IPS-20b (cell line): ENCODE results near the gene GABRG3.
A peak's percentile ranks its signal among the peaks of the same experiment; 100 is the strongest.

ENCODE experiments used
- H3K27ac ChIP-seq: one replicate; pipeline ENCODE4 v1.5.1; 2013; ENCODE audit warnings: low read length
- H3K27me3 ChIP-seq: 2 replicates; pipeline ENCODE4 v1.6.1; 2013; ENCODE audit warnings: mild to moderate bottlenecking, low read length, inconsistent platforms; ENCODE audit not compliant: insufficient read depth
- H3K36me3 ChIP-seq: 2 replicates; pipeline ENCODE4 v1.6.1; 2013; ENCODE audit warnings: low read depth, mild to moderate bottlenecking, inconsistent platforms, low read length, moderate library complexity; ENCODE audit not compliant: insufficient read depth
- H3K4me1 ChIP-seq: 2 replicates; pipeline ENCODE4 v1.6.1; 2013; ENCODE audit warnings: mild to moderate bottlenecking, control low read depth, inconsistent platforms, low read length, moderate library complexity; ENCODE audit not compliant: insufficient read depth
- H3K4me3 ChIP-seq: 2 replicates; pipeline ENCODE4 v1.5.1; 2013; ENCODE audit warnings: mild to moderate bottlenecking, low read length, inconsistent platforms
- H3K9ac ChIP-seq: 2 replicates; pipeline ENCODE4 v1.6.1; 2013; ENCODE audit warnings: low read depth, mild to moderate bottlenecking, inconsistent platforms, low read length, moderate library complexity
- H3K9me3 ChIP-seq: 2 replicates; pipeline ENCODE4 v1.6.1; 2013; ENCODE audit warnings: mild to moderate bottlenecking, low read depth, low read length, inconsistent platforms; ENCODE audit not compliant: insufficient read depth

Gene GABRG3

DNA sequence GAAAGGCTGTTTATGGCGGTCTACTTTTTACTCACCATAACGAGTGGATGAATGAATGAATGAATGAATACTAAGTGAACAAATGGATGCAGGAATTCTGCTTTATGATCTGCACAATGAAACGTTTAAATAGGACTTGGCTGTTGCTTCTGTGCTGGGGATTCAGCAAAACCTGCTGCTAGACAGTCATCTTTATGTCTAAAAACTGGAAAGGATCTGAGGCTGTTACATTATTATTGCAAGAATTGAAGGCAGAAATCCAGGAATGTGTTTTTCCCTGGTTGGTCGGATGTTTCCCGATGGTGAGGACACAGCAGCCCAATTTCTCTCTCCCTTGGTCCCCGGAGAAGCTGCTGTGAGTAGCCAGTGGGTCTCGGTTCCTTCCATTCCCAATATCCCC lies 94.2 kb downstream of the GABRG3 start:
- Histone ChIP-seq H3K27me3 (no peaks in the 10 kb centered on the region), H3K9me3 (peaks cover 5% of the 10 kb centered on the region; the same call in 1 of the 2 replicates)

DNA sequence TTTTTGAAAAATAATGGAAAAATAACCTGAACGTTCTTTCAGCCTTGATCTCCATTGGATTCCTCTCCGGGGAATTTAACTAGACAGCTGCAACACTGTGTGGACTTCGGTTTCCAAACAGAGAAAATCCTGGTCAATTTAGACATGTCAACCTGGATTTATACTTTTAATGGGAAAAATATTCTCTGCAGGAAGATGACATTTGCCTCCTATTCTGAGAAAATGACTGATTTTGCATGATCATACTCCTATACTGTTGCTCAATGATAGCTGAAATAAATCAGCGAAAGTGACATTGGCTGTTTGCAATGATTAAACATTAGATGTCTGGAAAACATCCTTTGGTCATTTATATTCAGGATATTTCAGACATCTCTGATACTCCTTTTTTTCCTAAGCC lies 94.8 kb downstream of the GABRG3 start:
- H3K4me1 ChIP-seq = peaks cover 9% of the 10 kb centered on the region; the same call in 1 of the 2 replicates
- H3K27ac ChIP-seq = no peak overlapping the region
- peaks cover 5% of the 10 kb centered on the region; the same call in 1 of the 2 replicates for H3K9me3 ChIP-seq
- H3K9ac ChIP-seq = no peak overlapping the region
- H3K27me3 ChIP-seq = no peaks in the 10 kb centered on the region
- no peaks in the 10 kb centered on the region for H3K36me3 ChIP-seq
- H3K4me3 ChIP-seq = no peak overlapping the region

More for the DNA sequence above, 94.2 kb downstream of the GABRG3 start:
- Histone ChIP-seq H3K4me1 (peaks cover 5% of the 10 kb centered on the region; the same call in 1 of the 2 replicates), H3K27ac (no peak overlapping the region), H3K36me3 (no peaks in the 10 kb centered on the region), H3K4me3 (no peak overlapping the region), H3K9ac (no peak overlapping the region)

GRCh38 chr15:27066446-27066845 lies 95.5 kb downstream of the GABRG3 start:
- Histone ChIP-seq H3K9ac (no peak overlapping the region), H3K36me3 (no peaks in the 10 kb centered on the region), H3K27me3 (no peaks in the 10 kb centered on the region), H3K9me3 (peaks cover 5% of the 10 kb centered on the region; the same call in 1 of the 2 replicates), H3K27ac (no peak overlapping the region), H3K4me1 (peaks cover 16% of the 10 kb centered on the region; the same call in 1 of the 2 replicates), H3K4me3 (no peak overlapping the region)

- no peak overlapping the region for H3K4me3 ChIP-seq
- H3K27ac ChIP-seq = no peak overlapping the region
These were observed 96.2 kb downstream of the GABRG3 start for GRCh38 chr15:27067175-27067574.

DNA sequence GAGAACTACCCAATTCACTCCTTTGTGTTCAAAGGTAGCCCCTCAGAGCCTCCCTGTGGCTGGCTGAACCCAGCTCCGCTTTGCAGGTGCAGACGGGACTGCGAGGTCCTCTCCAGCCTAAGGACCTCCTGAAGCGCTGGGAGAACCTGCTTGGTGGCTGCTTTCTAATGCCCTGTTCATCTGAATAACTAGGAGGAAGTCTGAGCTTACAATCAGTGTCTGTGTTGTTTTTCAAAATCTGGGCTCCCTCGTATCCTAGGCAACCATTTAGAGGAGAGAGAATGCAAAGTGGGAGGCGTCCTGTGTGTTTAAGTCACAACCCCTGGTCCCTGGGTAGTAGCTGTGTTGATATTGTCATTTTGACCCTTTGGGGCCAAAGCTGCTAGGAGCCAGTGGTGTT lies 99.9 kb downstream of the GABRG3 start:
- Histone ChIP-seq H3K27ac (no peak overlapping the region), H3K36me3 (no peaks in the 10 kb centered on the region), H3K9ac (no peak overlapping the region), H3K4me1 (peaks cover 16% of the 10 kb centered on the region; the same call in 1 of the 2 replicates), H3K9me3 (peaks cover 5% of the 10 kb centered on the region; the same call in 1 of the 2 replicates), H3K27me3 (no peaks in the 10 kb centered on the region), H3K4me3 (peak overlapping the region; percentile 29; the same call in 1 of the 2 replicates)

More at GRCh38 chr15:27067175-27067574, 96.2 kb downstream of the GABRG3 start:
- no peaks in the 10 kb centered on the region for H3K36me3 ChIP-seq
- H3K9ac ChIP-seq = no peak overlapping the region
- peaks cover 16% of the 10 kb centered on the region; the same call in 1 of the 2 replicates for H3K4me1 ChIP-seq
- peaks cover 5% of the 10 kb centered on the region; the same call in 1 of the 2 replicates for H3K9me3 ChIP-seq
- no peaks in the 10 kb centered on the region for H3K27me3 ChIP-seq

DNA sequence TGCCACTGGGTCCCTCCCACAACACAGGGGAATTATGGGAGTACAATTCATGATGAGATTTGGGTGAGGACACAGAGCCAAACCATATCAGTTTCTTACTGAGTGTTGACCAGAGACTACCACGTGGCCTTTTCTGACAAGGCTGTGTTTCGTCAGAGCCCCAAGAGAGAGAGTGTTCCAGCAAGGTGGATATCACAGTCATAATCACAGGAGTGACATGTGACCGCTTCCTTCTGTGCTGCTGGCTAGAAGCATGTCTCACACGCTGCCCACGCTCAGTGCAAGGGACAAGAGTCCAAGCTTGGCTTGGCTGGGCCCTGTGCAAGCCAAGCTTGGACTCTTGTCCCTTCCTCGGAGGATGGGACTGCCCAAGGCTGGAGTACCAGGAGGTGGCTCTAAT lies 103.2 kb downstream of the GABRG3 start:
- no peak overlapping the region for H3K9ac ChIP-seq
- H3K27ac ChIP-seq = no peak overlapping the region
- H3K27me3 ChIP-seq = no peaks in the 10 kb centered on the region
- no peaks in the 10 kb centered on the region for H3K36me3 ChIP-seq
- peaks cover 21% of the 10 kb centered on the region; the same call in 1 of the 2 replicates for H3K4me1 ChIP-seq
- no peak overlapping the region for H3K4me3 ChIP-seq
- H3K9me3 ChIP-seq = no peaks in the 10 kb centered on the region

GRCh38 chr15:27077790-27078189 lies 106.8 kb downstream of the GABRG3 start:
- Histone ChIP-seq H3K4me1 (peaks cover 5% of the 10 kb centered on the region; the same call in 1 of the 2 replicates), H3K9me3 (no peaks in the 10 kb centered on the region), H3K36me3 (no peaks in the 10 kb centered on the region), H3K4me3 (no peak overlapping the region), H3K27ac (no peak overlapping the region), H3K27me3 (no peaks in the 10 kb centered on the region), H3K9ac (no peak overlapping the region)

DNA sequence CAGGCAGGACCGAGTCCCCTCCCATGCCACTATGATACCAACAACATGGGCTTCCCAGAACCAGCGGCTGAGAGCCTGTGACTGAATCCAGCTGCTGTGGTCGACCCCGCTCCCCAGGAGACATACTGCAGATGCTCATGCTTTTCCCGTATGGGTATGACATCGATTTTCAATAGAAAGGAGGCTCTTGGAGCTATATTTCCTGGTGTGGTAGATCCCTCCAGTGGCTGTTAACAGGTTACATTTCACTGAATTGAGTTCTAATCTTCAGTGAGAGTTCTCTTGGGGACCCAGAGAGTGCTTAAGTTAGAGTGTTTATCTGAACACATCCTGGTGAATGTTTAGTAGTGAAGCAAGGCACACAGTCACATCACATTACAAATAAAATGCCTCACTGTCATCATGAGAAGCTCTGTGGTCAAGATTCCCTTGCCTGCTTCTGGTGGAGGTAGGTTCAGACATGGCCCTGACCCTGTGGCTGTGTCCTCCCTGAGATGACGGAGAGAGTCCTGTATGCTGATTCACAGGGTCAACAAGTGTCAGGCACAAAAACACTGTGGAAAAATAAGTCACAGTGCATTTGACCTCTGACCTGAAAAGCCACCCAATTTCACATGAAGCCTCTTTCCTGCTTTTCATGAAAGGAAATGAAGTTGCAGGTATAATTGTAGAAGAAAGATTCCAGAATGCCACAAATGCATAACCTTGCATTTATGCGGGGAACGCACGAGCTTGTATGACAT lies 110.9 kb downstream of the GABRG3 start:
- Histone ChIP-seq H3K27ac (no peak overlapping the region), H3K9ac (no peak overlapping the region), H3K4me3 (no peak overlapping the region), H3K27me3 (no peaks in the 10 kb centered on the region), H3K4me1 (peaks cover 13% of the 10 kb centered on the region; the same call in 1 of the 2 replicates), H3K36me3 (no peaks in the 10 kb centered on the region), H3K9me3 (no peaks in the 10 kb centered on the region)

DNA sequence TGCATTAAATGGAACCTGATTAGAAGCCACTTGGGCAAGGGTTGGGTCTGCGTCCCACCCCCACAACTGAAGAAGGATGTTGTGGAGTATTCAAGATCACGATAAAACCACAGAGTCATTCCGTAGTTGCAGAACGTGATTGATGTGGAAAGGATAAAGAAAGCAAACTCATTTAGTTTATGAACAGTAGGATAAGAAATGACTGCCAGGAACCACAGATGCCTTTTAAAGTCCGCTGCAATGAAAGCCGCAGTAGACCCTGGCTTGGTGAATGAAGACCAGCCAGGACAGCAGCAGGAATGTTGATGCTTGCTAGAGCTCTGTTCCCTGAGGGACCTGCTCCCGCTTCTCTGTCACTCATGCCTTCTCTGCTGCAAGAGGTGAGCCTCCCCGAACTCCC lies 111.5 kb downstream of the GABRG3 start:
- peaks cover 9% of the 10 kb centered on the region; the same call in 1 of the 2 replicates for H3K4me1 ChIP-seq
- no peaks in the 10 kb centered on the region for H3K27me3 ChIP-seq
- H3K27ac ChIP-seq = no peak overlapping the region
- no peak overlapping the region for H3K4me3 ChIP-seq
- no peaks in the 10 kb centered on the region for H3K36me3 ChIP-seq
- H3K9me3 ChIP-seq = no peaks in the 10 kb centered on the region
- no peak overlapping the region for H3K9ac ChIP-seq

DNA sequence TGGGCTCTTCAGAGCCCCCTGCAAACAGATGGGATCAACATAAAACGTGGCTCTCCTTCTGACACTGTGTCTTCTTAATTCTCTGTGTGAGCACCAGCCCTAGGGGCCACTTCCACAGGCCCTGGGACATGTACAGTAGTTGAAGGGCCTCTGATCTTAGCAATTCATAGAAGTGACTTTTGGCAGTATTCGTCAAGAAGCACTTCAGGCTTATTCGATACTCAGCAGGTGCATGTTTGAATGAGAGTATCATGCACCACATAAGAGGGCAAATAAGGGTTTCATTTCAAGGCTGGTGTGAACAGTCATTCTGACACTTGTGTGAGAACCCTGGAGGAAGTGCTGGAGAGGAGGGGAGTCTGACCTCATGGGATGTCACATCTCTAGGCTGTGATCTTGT lies 113.9 kb downstream of the GABRG3 start:
- Histone ChIP-seq H3K4me1 (peaks cover 8% of the 10 kb centered on the region; the same call in 1 of the 2 replicates), H3K36me3 (no peaks in the 10 kb centered on the region), H3K27me3 (no peaks in the 10 kb centered on the region), H3K4me3 (no peak overlapping the region), H3K27ac (no peak overlapping the region), H3K9me3 (0 out of 2 replicates have a peak, but pooled peaks cover 3% of the 10 kb centered on the region), H3K9ac (no peak overlapping the region)

DNA sequence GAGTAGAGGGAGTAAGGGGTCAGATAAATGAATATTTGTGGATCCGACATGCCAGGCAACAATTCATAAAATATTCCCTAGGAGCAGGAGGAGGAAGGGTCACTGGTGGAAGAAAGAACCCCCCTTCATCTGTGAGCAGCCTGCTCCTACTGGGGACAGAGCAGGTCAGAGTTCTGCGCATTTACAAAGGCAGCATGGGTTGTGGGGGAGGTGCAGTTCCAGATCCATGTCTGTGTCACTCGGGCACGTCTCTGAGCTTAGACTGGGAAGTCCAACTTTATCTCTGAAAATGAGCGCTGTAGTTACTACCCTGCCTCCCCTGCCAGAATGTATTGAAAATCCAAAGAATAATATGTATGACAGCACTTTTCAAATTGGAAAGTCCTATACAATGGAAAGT lies 115.2 kb downstream of the GABRG3 start:
- Histone ChIP-seq H3K4me3 (no peak overlapping the region), H3K9me3 (0 out of 2 replicates have a peak, but pooled peaks cover 4% of the 10 kb centered on the region), H3K9ac (no peak overlapping the region), H3K27ac (no peak overlapping the region), H3K36me3 (no peaks in the 10 kb centered on the region), H3K4me1 (peaks cover 8% of the 10 kb centered on the region; the same call in 1 of the 2 replicates), H3K27me3 (no peaks in the 10 kb centered on the region)

DNA sequence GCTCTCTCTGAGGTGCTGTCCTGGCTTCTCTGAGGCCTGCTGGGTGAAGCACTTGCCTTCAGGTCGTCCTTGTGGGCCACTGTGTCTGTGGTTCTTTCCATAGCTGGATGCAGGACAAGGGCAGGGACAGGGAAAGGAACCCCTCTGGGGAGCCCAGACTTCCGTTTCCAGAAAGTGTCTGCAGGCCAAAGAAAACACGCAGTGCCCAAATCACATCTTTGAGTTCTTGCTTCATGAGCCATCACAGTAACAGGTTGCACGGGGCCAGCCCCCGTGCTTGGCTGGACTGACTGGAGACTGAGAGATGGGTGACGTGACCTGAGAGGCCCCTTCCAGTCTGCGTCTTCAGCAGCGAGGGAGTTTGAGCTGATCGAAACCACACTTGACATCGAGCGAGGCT lies 115.8 kb downstream of the GABRG3 start:
- no peak overlapping the region for H3K4me3 ChIP-seq
- no peak overlapping the region for H3K9ac ChIP-seq
- no peak overlapping the region for H3K27ac ChIP-seq
- H3K27me3 ChIP-seq = no peaks in the 10 kb centered on the region
- H3K36me3 ChIP-seq = no peaks in the 10 kb centered on the region
- H3K4me1 ChIP-seq = peaks cover 8% of the 10 kb centered on the region; the same call in 1 of the 2 replicates
- 0 out of 2 replicates have a peak, but pooled peaks cover 4% of the 10 kb centered on the region for H3K9me3 ChIP-seq
